Sigmoid colon (tissue), 7 donors: Measurements from ENCODE around the gene SH3TC2. TPM values are rescaled to one million over a fixed set of nuclear protein-coding genes. Genes with fewer than 3 reads are reported as not detected.

Source experiments
- DNase-seq: peaks from one replicate; pipeline ENCODE4 v3.0.0-alpha.2; 2019
- H3K27ac ChIP-seq, 4 donors: fragments of 200-600 bp; sonication (generic); one replicate each; pipeline ENCODE4 v1.5.1; 2016 to 2019; ENCODE audit warnings: mild to moderate bottlenecking in 1 of 4
- H3K27me3 ChIP-seq, 3 donors: fragments of 200-600 bp; sonication (generic); one replicate each; pipeline ENCODE4 v1.5.1; 2019; ENCODE audit warnings: mild to moderate bottlenecking in 1 of 3
- H3K36me3 ChIP-seq, 4 donors: fragments of 200-600 bp; sonication (generic); one replicate each; pipeline ENCODE4 v1.5.1; 2016 to 2019
- H3K4me1 ChIP-seq, 4 donors: fragments of 200-600 bp; sonication (generic); one replicate each; pipeline ENCODE4 v1.5.1; 2017 to 2019
- H3K4me3 ChIP-seq, 4 donors: fragments of 200-600 bp; sonication (generic); one replicate each; pipeline ENCODE4 v1.5.1; 2017 to 2019; ENCODE audit warnings: mild to moderate bottlenecking in 2 of 4, moderate library complexity in 1 of 4
- H3K9me3 ChIP-seq, 4 donors: fragments of 200-600 bp in 3 of 4; sonication (generic) in 3 of 4; one replicate each; pipeline versions ENCODE4 v1.5.1 to v1.6.1; 2013 to 2019
- EP300 ChIP-seq, 4 donors: sonication (generic); formaldehyde crosslinking; IDR thresholded peaks; one replicate each; pipeline ENCODE4 v1.6.1; 2017; ENCODE audit warnings: antibody characterized with exemption in 4 of 4
- POLR2A ChIP-seq, 2 donors: fragments of 450-650 bp; IDR thresholded peaks; one replicate each; pipeline ENCODE4 v1.6.1; 2016; ENCODE audit warnings: antibody characterized with exemption in 2 of 2, mild to moderate bottlenecking in 2 of 2, moderate library complexity in 2 of 2
- POLR2AphosphoS5 ChIP-seq, 4 donors: sonication (generic); formaldehyde crosslinking; IDR thresholded peaks; one replicate each; pipeline ENCODE4 v1.6.1; 2017; ENCODE audit warnings: antibody characterized with exemption in 4 of 4
- WGBS, 2 donors: extraction: QIAGEN DNeasy Blood & Tissue Kit; methylation state at CpG; one replicate each; pipeline ENCODE4 v1.1.7; 2013; 5-methylcytosine and 5-hydroxymethylcytosine counted together
- intact Hi-C: fragments of 100-400 bp; cut with DNase I; formaldehyde crosslinking; loops from one replicate; pipeline ENCODE4 v1.15.1; 2023
- polyA plus RNA-seq, 3 donors: library from polyadenylated mRNA; stranded (reverse); fragments of 200-250 nt; gene quantifications; one replicate each; pipeline ENCODE4 v1.2.3, GENCODE V29; 2013
- total RNA-seq, 4 donors: library from RNA; depleted of rRNA; stranded (reverse); fragments of >200 nt; gene quantifications; one replicate each; pipeline ENCODE4 v1.1.0, GENCODE V29; 2016
- TF ChIP-seq, protein P1 (sequence below), 4 experiments: fragments of 450-650 bp in 3 of 4; fragments of 200-600 bp in 1 of 4; IDR thresholded peaks; one replicate each; pipeline ENCODE4 v1.5.1; 2016 to 2019; ENCODE audit warnings: antibody characterized with exemption in 4 of 4, mild to moderate bottlenecking in 3 of 4, moderate library complexity in 2 of 4
- donor health status: healthy with polysubstance abuse.
- donor health status: Bipolar disorder and iron deficiency.
- donor health status: healthy.

SH3TC2 gene
- total and polyA plus RNA-seq, 7 donors: under 0.01 to 8.3 (median 1.7) TPM; not detected in 1

DNA sequence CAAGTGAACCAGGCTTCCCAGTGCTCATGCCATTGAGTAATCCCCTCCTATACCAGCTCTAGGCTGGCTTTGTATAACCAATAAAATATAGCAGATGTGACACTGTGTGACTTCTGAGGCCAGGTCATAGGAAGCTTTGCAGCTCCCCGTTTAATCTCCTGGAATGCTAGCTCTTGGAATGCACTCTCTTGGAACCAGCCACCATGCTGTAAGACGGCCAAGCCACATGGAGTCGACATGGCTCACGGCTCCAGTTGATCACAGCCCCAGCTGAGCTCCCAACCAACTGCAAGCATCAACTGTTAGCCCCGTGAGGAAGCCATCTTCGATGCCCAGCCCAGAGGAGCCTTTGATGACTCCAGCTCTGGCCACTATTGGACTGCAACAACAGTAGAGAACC, 74.5 kb downstream of the SH3TC2 start:
- WGBS, 2 donors: 86 to 89% methylated on average over 6 of the region's 6 CpGs
- no peak overlapping the region for H3K4me3 ChIP-seq
- H3K9me3 ChIP-seq: no peaks in the 10 kb centered on the region
- intact Hi-C loops: no loop called here
- H3K4me1 ChIP-seq: no peaks in the 10 kb centered on the region
- H3K27me3 ChIP-seq: no peaks in the 10 kb centered on the region
- no peak overlapping the region for H3K27ac ChIP-seq
- TF ChIP-seq EP300 (IDR thresholded peaks at IDR 0.05): no peak
- TF ChIP-seq, protein P1, sequence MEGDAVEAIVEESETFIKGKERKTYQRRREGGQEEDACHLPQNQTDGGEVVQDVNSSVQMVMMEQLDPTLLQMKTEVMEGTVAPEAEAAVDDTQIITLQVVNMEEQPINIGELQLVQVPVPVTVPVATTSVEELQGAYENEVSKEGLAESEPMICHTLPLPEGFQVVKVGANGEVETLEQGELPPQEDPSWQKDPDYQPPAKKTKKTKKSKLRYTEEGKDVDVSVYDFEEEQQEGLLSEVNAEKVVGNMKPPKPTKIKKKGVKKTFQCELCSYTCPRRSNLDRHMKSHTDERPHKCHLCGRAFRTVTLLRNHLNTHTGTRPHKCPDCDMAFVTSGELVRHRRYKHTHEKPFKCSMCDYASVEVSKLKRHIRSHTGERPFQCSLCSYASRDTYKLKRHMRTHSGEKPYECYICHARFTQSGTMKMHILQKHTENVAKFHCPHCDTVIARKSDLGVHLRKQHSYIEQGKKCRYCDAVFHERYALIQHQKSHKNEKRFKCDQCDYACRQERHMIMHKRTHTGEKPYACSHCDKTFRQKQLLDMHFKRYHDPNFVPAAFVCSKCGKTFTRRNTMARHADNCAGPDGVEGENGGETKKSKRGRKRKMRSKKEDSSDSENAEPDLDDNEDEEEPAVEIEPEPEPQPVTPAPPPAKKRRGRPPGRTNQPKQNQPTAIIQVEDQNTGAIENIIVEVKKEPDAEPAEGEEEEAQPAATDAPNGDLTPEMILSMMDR (IDR thresholded peaks at IDR 0.05): no peak
- TF ChIP-seq POLR2AphosphoS5 (IDR thresholded peaks at IDR 0.05): no peak
- TF ChIP-seq POLR2A (IDR thresholded peaks at IDR 0.05): no peak
- no peak for DNase-seq
- H3K36me3 ChIP-seq: no peaks in the 10 kb centered on the region

DNA sequence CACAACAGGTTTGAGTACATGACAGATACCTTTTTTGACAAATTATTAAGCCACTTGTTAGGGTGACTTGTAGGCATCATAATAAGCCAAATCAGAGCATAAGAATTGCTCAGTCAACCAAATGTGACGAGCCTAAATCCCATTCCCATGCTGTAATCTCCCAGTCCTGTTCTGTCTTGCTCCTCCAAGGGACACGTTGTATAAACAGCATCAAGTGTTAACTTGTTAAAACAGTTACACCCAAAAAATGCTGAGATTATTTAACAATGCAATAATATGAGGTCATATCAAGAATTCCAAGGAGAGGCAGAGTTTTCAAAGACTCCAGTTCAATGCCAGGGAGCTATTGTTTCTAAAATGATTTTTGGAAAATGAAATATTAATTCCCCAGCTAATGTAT, 76.2 kb downstream of the SH3TC2 start:
- no peaks in the 10 kb centered on the region for H3K9me3 ChIP-seq
- intact Hi-C loops: no loop called here

GRCh38 chr5:148984345-148984744, 78.5 kb downstream of the SH3TC2 start:
- H3K9me3 ChIP-seq: no peaks in the 10 kb centered on the region
- H3K4me3 ChIP-seq: no peak overlapping the region
- intact Hi-C loops: no loop called here
- WGBS, 2 donors: 84 to 93% methylated on average over 1 of the region's 1 CpG
- no peak for DNase-seq
- H3K4me1 ChIP-seq: peaks cover 0 to 15% (median 13%) of the 10 kb centered on the region in 4 donors
- H3K36me3 ChIP-seq: no peaks in the 10 kb centered on the region
- H3K27ac ChIP-seq: no peak overlapping the region
- no peaks in the 10 kb centered on the region for H3K27me3 ChIP-seq
- TF ChIP-seq POLR2A (IDR thresholded peaks at IDR 0.05): no peak
- TF ChIP-seq, protein P1 (IDR thresholded peaks at IDR 0.05): no peak
- no peak for TF ChIP-seq EP300 (IDR thresholded peaks at IDR 0.05)
- TF ChIP-seq POLR2AphosphoS5 (IDR thresholded peaks at IDR 0.05): no peak

More for the DNA sequence above, 76.2 kb downstream of the SH3TC2 start:
- H3K4me3 ChIP-seq: no peak overlapping the region
- no peaks in the 10 kb centered on the region for H3K36me3 ChIP-seq
- no peak for TF ChIP-seq EP300 (IDR thresholded peaks at IDR 0.05)
- TF ChIP-seq POLR2A (IDR thresholded peaks at IDR 0.05): no peak
- TF ChIP-seq, protein P1 (IDR thresholded peaks at IDR 0.05): no peak
- TF ChIP-seq POLR2AphosphoS5 (IDR thresholded peaks at IDR 0.05): no peak
- H3K27me3 ChIP-seq: no peaks in the 10 kb centered on the region
- WGBS, 2 donors: 53 to 66% methylated on average over 2 of the region's 2 CpGs
- DNase-seq: no peak
- H3K27ac ChIP-seq: no peak overlapping the region
- H3K4me1 ChIP-seq: peaks cover 0 to 5% (median 3%) of the 10 kb centered on the region in 4 donors

GRCh38 chr5:148981353-148981752, 81.5 kb downstream of the SH3TC2 start:
- WGBS, 2 donors: 70 to 75% methylated on average over 6 of the region's 6 CpGs
- H3K4me3 ChIP-seq: no peak overlapping the region
- no peak for DNase-seq

More at GRCh38 chr5:148981353-148981752, 81.5 kb downstream of the SH3TC2 start:
- Histone ChIP-seq H3K36me3 (no peaks in the 10 kb centered on the region), H3K27ac (peak overlapping the region in 2 of 4 donors; percentile 5 to 19), H3K4me1 (peaks cover 0 to 22% (median 17%) of the 10 kb centered on the region in 4 donors), H3K27me3 (no peaks in the 10 kb centered on the region), H3K9me3 (no peaks in the 10 kb centered on the region)
- intact Hi-C loops: no loop called here
- peak; percentile 36 to 87 (median 80) for TF ChIP-seq POLR2AphosphoS5 (IDR thresholded peaks at IDR 0.05)
- TF ChIP-seq, protein P1 (IDR thresholded peaks at IDR 0.05): no peak
